ENCODE measurements around the gene DNAJC28. TPM values are rescaled to one million over a fixed set of nuclear protein-coding genes. Genes with fewer than 3 reads are reported as not detected.

Gene DNAJC28
- total RNA-seq, 1 experiment from 2014 or later, result 3.4 TPM

DNA sequence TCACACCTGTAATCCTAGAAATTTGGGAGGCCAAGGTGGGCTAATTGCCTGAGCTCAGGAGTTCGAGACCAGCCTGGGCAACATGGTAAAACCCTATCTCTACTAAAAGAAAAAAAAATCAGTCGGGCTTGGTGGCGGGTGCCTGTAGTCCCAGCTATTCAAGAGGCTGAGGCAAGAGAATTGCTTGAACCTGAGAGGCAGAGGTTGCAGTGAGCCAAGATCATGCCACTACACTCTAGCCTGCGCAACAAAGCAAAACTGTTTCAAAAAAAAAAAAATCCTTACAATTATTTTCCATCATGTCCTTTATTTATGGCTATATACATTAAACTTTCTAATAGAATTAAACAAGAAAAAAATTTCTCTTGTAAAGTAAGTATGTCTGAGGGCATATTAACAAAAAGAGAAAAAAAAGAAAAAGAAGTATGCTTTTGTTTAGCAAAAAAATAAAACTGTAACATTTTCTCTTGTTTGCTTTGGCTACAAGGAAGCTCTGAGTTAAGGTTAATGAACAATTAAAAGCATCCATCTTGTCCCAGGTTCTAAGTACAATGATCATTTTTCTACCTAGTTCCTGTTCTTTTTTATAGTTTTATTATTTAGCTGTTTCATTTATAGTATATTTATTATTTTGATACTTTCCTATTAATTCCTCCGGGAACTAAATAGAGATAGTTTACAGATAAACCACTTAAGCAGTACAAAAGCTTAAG, 29.8 kb downstream of the DNAJC28 start:
- H3K23ac ChIP-seq (ENCODE audit: insufficient read length, low read depth, low read length), result no peak overlapping the region
- H3K4me2 ChIP-seq (ENCODE audit: insufficient read depth, insufficient read length, low read length), result no peak overlapping the region
- H3K79me2 ChIP-seq (ENCODE audit: insufficient read depth, low read length), result no peaks in the 10 kb centered on the region
- WGBS (ENCODE audit: extremely low coverage, insufficient read length, low lambda C conversion rate), result no CpG with 5 or more reads among the region's 5 CpGs
- Mint-ChIP-seq H3K27ac (no peak overlapping the region), H3K4me3 (no peak overlapping the region), H3K4me1 (no peaks in the 10 kb centered on the region), H3K9me3 (no peaks in the 10 kb centered on the region), H3K27me3 (ENCODE audit: low read depth) (no peaks in the 10 kb centered on the region), H3K36me3 (ENCODE audit: insufficient read depth in 1 of 3, low read depth in 3 of 3) (peaks cover 0 to 9% (median 2%) of the 10 kb centered on the region in 3 experiments; a peak in 5 of 7 replicates)
- H3K23me2 ChIP-seq (ENCODE audit: insufficient read length, low read depth, low read length, poor library complexity, severe bottlenecking), result no peaks in the 10 kb centered on the region
- no peak overlapping the region for H4K91ac ChIP-seq (ENCODE audit: insufficient read length, low read depth, low read length)
- H3K9ac ChIP-seq (ENCODE audit: extremely low read depth, insufficient read length, low read length), result no peak overlapping the region
- H3T11ph ChIP-seq (ENCODE audit: low read length), result no peak overlapping the region
- no peak overlapping the region for H2AK5ac ChIP-seq (ENCODE audit: insufficient read length, low read length)
- H3K79me1 ChIP-seq (ENCODE audit: insufficient read depth, low read depth, low read length, poor library complexity, severe bottlenecking), result no peaks in the 10 kb centered on the region
- no peak overlapping the region for H3K18ac ChIP-seq (ENCODE audit: insufficient read length, low read depth, low read length)
- no peak overlapping the region for H3K14ac ChIP-seq (ENCODE audit: insufficient read depth, low read length)
- H2BK15ac ChIP-seq (ENCODE audit: low read depth, low read length), result no peak overlapping the region
- no peak overlapping the region for H2AFZ ChIP-seq (ENCODE audit: low read length)
- H3K56ac ChIP-seq (ENCODE audit: insufficient read length, low read depth, low read length), result no peak overlapping the region
- no peak overlapping the region for H3K27ac ChIP-seq (ENCODE audit: insufficient read length, low read depth, low read length)
- no peaks in the 10 kb centered on the region for H3K27me3 ChIP-seq (ENCODE audit: insufficient read depth, low read length)
- TF ChIP-seq, protein P1, sequence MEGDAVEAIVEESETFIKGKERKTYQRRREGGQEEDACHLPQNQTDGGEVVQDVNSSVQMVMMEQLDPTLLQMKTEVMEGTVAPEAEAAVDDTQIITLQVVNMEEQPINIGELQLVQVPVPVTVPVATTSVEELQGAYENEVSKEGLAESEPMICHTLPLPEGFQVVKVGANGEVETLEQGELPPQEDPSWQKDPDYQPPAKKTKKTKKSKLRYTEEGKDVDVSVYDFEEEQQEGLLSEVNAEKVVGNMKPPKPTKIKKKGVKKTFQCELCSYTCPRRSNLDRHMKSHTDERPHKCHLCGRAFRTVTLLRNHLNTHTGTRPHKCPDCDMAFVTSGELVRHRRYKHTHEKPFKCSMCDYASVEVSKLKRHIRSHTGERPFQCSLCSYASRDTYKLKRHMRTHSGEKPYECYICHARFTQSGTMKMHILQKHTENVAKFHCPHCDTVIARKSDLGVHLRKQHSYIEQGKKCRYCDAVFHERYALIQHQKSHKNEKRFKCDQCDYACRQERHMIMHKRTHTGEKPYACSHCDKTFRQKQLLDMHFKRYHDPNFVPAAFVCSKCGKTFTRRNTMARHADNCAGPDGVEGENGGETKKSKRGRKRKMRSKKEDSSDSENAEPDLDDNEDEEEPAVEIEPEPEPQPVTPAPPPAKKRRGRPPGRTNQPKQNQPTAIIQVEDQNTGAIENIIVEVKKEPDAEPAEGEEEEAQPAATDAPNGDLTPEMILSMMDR (conservative IDR thresholded peaks at IDR 0.05), result no peak
- H4K20me1 ChIP-seq (ENCODE audit: control insufficient read depth, insufficient read depth, insufficient read length), result no peaks in the 10 kb centered on the region
- no peak overlapping the region for H2BK12ac ChIP-seq (ENCODE audit: insufficient read length, low read depth, low read length)
- DNase-seq, result no peak
- no peak overlapping the region for H4K5ac ChIP-seq (ENCODE audit: insufficient read length, low read depth, low read length)
- no peak overlapping the region for H4K8ac ChIP-seq (replicated peaks; ENCODE audit: insufficient read length, low read depth, low read length)
- H3K4ac ChIP-seq (ENCODE audit: low read depth, low read length), result no peak overlapping the region
- no peaks in the 10 kb centered on the region for H3K4me1 ChIP-seq (ENCODE audit: insufficient read depth, low read length)
- no peak overlapping the region for H2BK120ac ChIP-seq (ENCODE audit: low read depth, low read length, poor library complexity, severe bottlenecking)
- H2BK20ac ChIP-seq (ENCODE audit: low read depth, low read length, poor library complexity, severe bottlenecking), result no peak overlapping the region
- no peak overlapping the region for H2BK5ac ChIP-seq (ENCODE audit: insufficient read length, low read length)
- no peaks in the 10 kb centered on the region for H3K9me3 ChIP-seq (ENCODE audit: control insufficient read depth, low read depth, low read length)
